ENCODE measurements around the gene PRKAG2.

PRKAG2 gene

GRCh38 chr7:151876899-151877777 lies at the start of gene PRKAG2:
Gene PRKAG2, minus strand, starts transcription at chr7:151877115. Its CDS starts 495 bp downstream, at chr7:151876620.
- DNase-seq (ENCODE audit: low read depth) = peak; percentile 68
- TF ChIP-seq CTCF (IDR thresholded peaks at IDR 0.05; ENCODE audit: insufficient read depth, low read depth, low read length, missing control alignments) = no peak
- peak within 1 kb of the TSS; percentile 86 for H3K4me3 ChIP-seq (ENCODE audit: low read depth, low read length)

GRCh38 chr7:151926336-151926712 lies 49.4 kb upstream of the PRKAG2 start:
- no peak for TF ChIP-seq CTCF (IDR thresholded peaks at IDR 0.05; ENCODE audit: insufficient read depth, low read depth, low read length, missing control alignments)
- DNase-seq (ENCODE audit: low read depth) = no peak
- no peak overlapping the region for H3K4me3 ChIP-seq (ENCODE audit: low read depth, low read length)

- no peak for TF ChIP-seq CTCF (IDR thresholded peaks at IDR 0.05; ENCODE audit: insufficient read depth, low read depth, low read length, missing control alignments)
- peak; percentile 13 for DNase-seq (ENCODE audit: low read depth)
- H3K4me3 ChIP-seq (ENCODE audit: low read depth, low read length) = no peak overlapping the region
These were observed 48.8 kb upstream of the PRKAG2 start for GRCh38 chr7:151925446-151926335.

- no peak for TF ChIP-seq CTCF (IDR thresholded peaks at IDR 0.05; ENCODE audit: insufficient read depth, low read depth, low read length, missing control alignments)
- no peak for DNase-seq (ENCODE audit: low read depth)
- H3K4me3 ChIP-seq (ENCODE audit: low read depth, low read length) = no peak overlapping the region
These were observed 47.6 kb upstream of the PRKAG2 start for GRCh38 chr7:151924508-151924907.

- no peak for DNase-seq (ENCODE audit: low read depth)
- H3K4me3 ChIP-seq (ENCODE audit: low read depth, low read length) = no peak overlapping the region
- TF ChIP-seq CTCF (IDR thresholded peaks at IDR 0.05; ENCODE audit: insufficient read depth, low read depth, low read length, missing control alignments) = no peak
These were observed 47.1 kb upstream of the PRKAG2 start for GRCh38 chr7:151924001-151924400.

GRCh38 chr7:151923097-151923876 lies 46.4 kb upstream of the PRKAG2 start:
- DNase-seq (ENCODE audit: low read depth) = no peak
- no peak overlapping the region for H3K4me3 ChIP-seq (ENCODE audit: low read depth, low read length)

More at GRCh38 chr7:151923097-151923876, 46.4 kb upstream of the PRKAG2 start:
- TF ChIP-seq CTCF (IDR thresholded peaks at IDR 0.05; ENCODE audit: insufficient read depth, low read depth, low read length, missing control alignments) = no peak
